ENCODE results near the gene NUTM1. TPM values are rescaled to one million over a fixed set of nuclear protein-coding genes. Genes with fewer than 3 reads are reported as not detected.

Gene NUTM1, protein sequence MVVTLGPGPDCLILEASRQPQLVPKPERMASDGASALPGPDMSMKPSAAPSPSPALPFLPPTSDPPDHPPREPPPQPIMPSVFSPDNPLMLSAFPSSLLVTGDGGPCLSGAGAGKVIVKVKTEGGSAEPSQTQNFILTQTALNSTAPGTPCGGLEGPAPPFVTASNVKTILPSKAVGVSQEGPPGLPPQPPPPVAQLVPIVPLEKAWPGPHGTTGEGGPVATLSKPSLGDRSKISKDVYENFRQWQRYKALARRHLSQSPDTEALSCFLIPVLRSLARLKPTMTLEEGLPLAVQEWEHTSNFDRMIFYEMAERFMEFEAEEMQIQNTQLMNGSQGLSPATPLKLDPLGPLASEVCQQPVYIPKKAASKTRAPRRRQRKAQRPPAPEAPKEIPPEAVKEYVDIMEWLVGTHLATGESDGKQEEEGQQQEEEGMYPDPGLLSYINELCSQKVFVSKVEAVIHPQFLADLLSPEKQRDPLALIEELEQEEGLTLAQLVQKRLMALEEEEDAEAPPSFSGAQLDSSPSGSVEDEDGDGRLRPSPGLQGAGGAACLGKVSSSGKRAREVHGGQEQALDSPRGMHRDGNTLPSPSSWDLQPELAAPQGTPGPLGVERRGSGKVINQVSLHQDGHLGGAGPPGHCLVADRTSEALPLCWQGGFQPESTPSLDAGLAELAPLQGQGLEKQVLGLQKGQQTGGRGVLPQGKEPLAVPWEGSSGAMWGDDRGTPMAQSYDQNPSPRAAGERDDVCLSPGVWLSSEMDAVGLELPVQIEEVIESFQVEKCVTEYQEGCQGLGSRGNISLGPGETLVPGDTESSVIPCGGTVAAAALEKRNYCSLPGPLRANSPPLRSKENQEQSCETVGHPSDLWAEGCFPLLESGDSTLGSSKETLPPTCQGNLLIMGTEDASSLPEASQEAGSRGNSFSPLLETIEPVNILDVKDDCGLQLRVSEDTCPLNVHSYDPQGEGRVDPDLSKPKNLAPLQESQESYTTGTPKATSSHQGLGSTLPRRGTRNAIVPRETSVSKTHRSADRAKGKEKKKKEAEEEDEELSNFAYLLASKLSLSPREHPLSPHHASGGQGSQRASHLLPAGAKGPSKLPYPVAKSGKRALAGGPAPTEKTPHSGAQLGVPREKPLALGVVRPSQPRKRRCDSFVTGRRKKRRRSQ
- total RNA-seq (not detected), total RNA-seq (0 to 0.08 (median 0) reads per million in 29 experiments)
- not detected for total RNA-seq (2013)

DNA sequence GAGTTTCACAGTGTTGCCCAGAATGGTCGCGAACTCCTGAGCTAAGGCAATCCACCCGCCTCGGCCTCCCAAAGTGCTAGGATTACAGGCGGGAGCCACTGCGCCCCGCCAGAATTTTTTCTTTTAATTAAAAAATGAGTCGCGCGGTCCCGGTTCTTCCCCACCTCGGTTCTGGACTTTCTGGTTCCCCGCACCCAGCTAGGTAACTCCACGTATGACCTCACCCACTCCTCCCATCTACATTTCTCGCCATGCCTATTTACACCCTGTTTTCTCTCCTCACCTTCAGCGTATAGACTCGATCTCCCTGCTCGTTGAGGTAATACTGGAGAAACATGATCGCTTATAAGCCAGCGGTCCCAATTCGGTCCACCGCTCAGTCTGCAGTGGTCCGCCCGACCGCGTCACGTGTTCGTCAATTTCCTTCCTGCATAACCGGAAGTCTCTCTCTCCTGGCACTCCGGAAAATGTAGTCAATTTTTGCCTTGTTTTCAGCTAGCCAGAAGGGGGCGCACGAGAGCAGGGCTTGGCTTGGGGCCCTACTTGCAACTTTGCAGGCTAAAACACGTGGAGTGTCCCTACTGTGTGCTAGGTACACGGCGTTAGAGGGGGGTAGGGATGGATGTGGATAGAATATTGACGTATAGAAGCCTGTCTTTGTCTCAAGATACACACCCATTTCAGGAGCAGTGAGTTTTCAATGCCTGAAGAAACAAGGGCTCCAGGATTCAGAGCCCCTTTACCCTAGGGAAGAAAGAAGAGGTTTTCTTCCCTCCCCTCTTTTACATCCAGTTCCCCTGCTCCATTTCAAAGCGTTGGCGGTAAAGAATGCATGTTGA, at the start of gene NUTM1, which contains the start of gene NOP10:
TSS of gene NUTM1 (plus strand) at position 579 of the 839 bp plus-strand sequence. CDS start 382 bp downstream, outside the sequence.
TSS of gene NOP10 (minus strand) at position 400 of the 839 bp plus-strand sequence. CDS start at position 337, 63 bp downstream.
- DNase-seq, result peak; percentile 78 to 96 (median 88)
- ATAC-seq (replicated peaks in 1 of 4), result peak; percentile 85 to 89 (median 86)
- Histone ChIP-seq H3K27me3 (replicated peaks in 1 of 2; ENCODE audit: control insufficient read depth in 2 of 2, extremely low read depth in 1 of 2, insufficient read depth in 2 of 2, low read length in 1 of 2) (no peaks in the 10 kb centered on the region), H3K4me3 (ENCODE audit: control insufficient read depth in 1 of 2, extremely low read depth in 1 of 2, low read length in 1 of 2) (peak within 1 kb of the TSS; percentile 69 to 92), H3K36me3 (ENCODE audit: control insufficient read depth in 2 of 2, extremely low read depth in 1 of 2, insufficient read depth in 1 of 2, low read length in 1 of 2) (peaks cover 0 to 18% of the 10 kb centered on the region in 2 donors), H3K4me1 (ENCODE audit: control insufficient read depth in 1 of 2, extremely low read depth in 1 of 2, insufficient read depth in 2 of 2, low read length in 2 of 2) (peaks cover 14 to 27% of the 10 kb centered on the region in 2 experiments), H3K27ac (ENCODE audit: low read length) (peak within 1 kb of the TSS; percentile 64), H3K9me3 (no peaks in the 10 kb centered on the region)
- under 1% methylated on average over 32 of the region's 38 CpGs for WGBS (ENCODE audit: insufficient coverage)
- H3K27me3 Mint-ChIP-seq, result no peaks in the 10 kb centered on the region
- H3K36me3 Mint-ChIP-seq, result peaks cover 15% of the 10 kb centered on the region
- peaks cover 11 to 29% (median 28%) of the 10 kb centered on the region in 3 donors for H3K4me1 Mint-ChIP-seq
- H3K4me3 Mint-ChIP-seq, result no peak within 1 kb of the TSS
- POLR2A ChIA-PET, result interaction anchor here (0.7 to 1.5 kb wide), 5 partner anchors 14 to 241 kb away, joined by 4 to 16 read pairs (median 8); partner anchors contain the start of genes EMC7 (in 1 of the 2), LPCAT4 (in 1 of the 2) and PGBD4 (in 1 of the 2)
- CTCF ChIA-PET, result interaction anchor here (0.7 to 2.9 kb wide), 10 partner anchors 10 to 102 kb away, joined by 3 to 24 read pairs (median 4); partner anchors contain the start of gene LPCAT4 (in 1 of the 2)
- H3K9me3 Mint-ChIP-seq, result no peaks in the 10 kb centered on the region
- H3K27ac Mint-ChIP-seq, result peak within 1 kb of the TSS; percentile 68 to 76

DNA sequence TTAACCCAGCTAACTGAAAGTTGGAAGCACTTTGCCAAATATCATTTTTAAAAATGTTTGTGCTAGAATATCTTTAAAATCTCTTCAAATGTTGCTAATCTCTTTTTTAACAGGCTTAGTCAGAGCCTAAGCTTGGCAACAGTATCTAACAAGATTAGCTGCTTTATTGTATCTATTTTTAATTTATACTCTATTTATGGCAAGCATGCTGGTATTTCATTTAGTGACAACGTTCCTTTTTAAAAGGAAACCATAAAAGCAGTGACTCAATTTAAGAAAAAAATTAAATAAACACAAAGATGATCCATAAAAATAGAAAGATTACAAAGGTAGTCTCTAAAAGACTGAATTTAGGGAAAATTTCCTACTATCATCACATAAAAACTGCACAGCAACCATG, 46.1 kb upstream of the NUTM1 start:
- no peak for ATAC-seq (replicated peaks in 1 of 4)
- no peaks in the 10 kb centered on the region for H3K4me1 ChIP-seq (ENCODE audit: control insufficient read depth in 1 of 2, extremely low read depth in 1 of 2, insufficient read depth in 2 of 2, low read length in 2 of 2)
- Mint-ChIP-seq H3K4me1 (peaks cover 47 to 64% (median 59%) of the 10 kb centered on the region in 3 donors), H3K27me3 (no peaks in the 10 kb centered on the region), H3K36me3 (peaks cover 26% of the 10 kb centered on the region), H3K27ac (no peak overlapping the region), H3K4me3 (no peak overlapping the region), H3K9me3 (no peaks in the 10 kb centered on the region)
- H3K27me3 ChIP-seq (replicated peaks in 1 of 2; ENCODE audit: control insufficient read depth in 2 of 2, extremely low read depth in 1 of 2, insufficient read depth in 2 of 2, low read length in 1 of 2), result no peaks in the 10 kb centered on the region
- ChIA-PET CTCF (no interaction called here), POLR2A (interaction anchor here in 1 of 2 donors (0.6 kb wide), 1 partner anchor 26 kb away, joined by 3 read pairs; no protein-coding TSS in a partner anchor)
- no peak overlapping the region for H3K27ac ChIP-seq (ENCODE audit: low read length)
- DNase-seq, result no peak
- no peak overlapping the region for H3K4me3 ChIP-seq (ENCODE audit: control insufficient read depth in 1 of 2, extremely low read depth in 1 of 2, low read length in 1 of 2)
- H3K9me3 ChIP-seq, result no peaks in the 10 kb centered on the region
- WGBS (ENCODE audit: insufficient coverage), result no CpG with 5 or more reads among the region's 1 CpG
- peaks cover 0 to 2% of the 10 kb centered on the region in 2 donors for H3K36me3 ChIP-seq (ENCODE audit: control insufficient read depth in 2 of 2, extremely low read depth in 1 of 2, insufficient read depth in 1 of 2, low read length in 1 of 2)

DNA sequence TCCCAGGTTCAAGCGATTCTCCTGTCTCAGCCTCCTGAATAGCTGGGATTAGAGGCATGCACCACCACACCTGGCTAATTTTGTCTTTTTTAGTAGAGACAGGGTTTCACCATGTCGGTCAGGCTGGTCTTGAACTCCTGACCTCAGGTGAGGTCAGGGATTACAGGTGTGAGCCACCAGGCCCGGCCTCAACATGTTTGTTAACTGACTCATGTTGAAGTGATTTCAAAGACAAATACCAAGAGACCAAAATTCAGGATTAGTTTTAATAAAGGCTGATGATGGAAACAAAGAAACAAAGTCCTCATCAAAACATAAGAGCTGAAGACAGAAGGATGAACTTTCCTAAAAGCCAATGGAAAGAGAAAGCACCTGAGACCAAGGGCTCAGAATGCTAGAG, 42.1 kb upstream of the NUTM1 start:
- no peaks in the 10 kb centered on the region for H3K9me3 Mint-ChIP-seq

DNA sequence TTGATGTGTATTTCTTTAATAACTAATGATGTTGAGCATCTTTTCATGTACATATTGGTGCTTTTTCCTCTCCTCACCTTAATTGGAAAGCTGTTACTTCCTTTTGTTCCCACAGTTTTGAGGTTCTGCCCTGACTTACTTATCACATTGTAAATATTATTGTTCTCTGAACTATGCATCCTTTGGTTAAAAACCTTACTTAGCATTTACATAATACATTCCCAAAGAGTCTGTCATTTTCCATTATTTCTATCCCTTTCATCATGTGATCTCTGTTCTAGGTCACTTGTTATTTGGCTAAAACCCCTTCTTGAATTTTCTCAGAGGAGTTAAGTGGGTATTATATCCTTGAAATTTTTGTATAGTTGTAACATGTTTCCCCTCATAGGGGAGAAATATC, 38.5 kb upstream of the NUTM1 start:
- no peaks in the 10 kb centered on the region for H3K4me1 ChIP-seq (ENCODE audit: control insufficient read depth in 1 of 2, extremely low read depth in 1 of 2, insufficient read depth in 2 of 2, low read length in 2 of 2)
- DNase-seq (no peak), ATAC-seq (replicated peaks in 1 of 4) (no peak)
- no peaks in the 10 kb centered on the region for H3K36me3 ChIP-seq (ENCODE audit: control insufficient read depth in 2 of 2, extremely low read depth in 1 of 2, insufficient read depth in 1 of 2, low read length in 1 of 2)
- ChIA-PET POLR2A (interaction anchor here (0.7 kb wide), 2 partner anchors 25 to 37 kb away, joined by 3 to 4 read pairs; no protein-coding TSS in a partner anchor), CTCF (interaction anchor here (0.6 to 0.7 kb wide), 3 partner anchors 15 to 354 kb away, joined by 4 read pairs; no protein-coding TSS in a partner anchor)
- H3K27me3 ChIP-seq (replicated peaks in 1 of 2; ENCODE audit: control insufficient read depth in 2 of 2, extremely low read depth in 1 of 2, insufficient read depth in 2 of 2, low read length in 1 of 2), result no peaks in the 10 kb centered on the region
- H3K9me3 Mint-ChIP-seq, result no peaks in the 10 kb centered on the region
- H3K4me3 Mint-ChIP-seq, result no peak overlapping the region
- H3K9me3 ChIP-seq, result no peaks in the 10 kb centered on the region
- peak overlapping the region in 1 of 2 donors; percentile 8 for H3K27ac Mint-ChIP-seq
- no peak overlapping the region for H3K4me3 ChIP-seq (ENCODE audit: control insufficient read depth in 1 of 2, extremely low read depth in 1 of 2, low read length in 1 of 2)
- H3K36me3 Mint-ChIP-seq, result peaks cover 18% of the 10 kb centered on the region
- peaks cover 55 to 78% (median 68%) of the 10 kb centered on the region in 3 donors for H3K4me1 Mint-ChIP-seq
- H3K27ac ChIP-seq (ENCODE audit: low read length), result no peak overlapping the region
- no peaks in the 10 kb centered on the region for H3K27me3 Mint-ChIP-seq

More for the DNA sequence above, 42.1 kb upstream of the NUTM1 start:
- Histone ChIP-seq H3K27me3 (replicated peaks in 1 of 2; ENCODE audit: control insufficient read depth in 2 of 2, extremely low read depth in 1 of 2, insufficient read depth in 2 of 2, low read length in 1 of 2) (no peaks in the 10 kb centered on the region), H3K36me3 (ENCODE audit: control insufficient read depth in 2 of 2, extremely low read depth in 1 of 2, insufficient read depth in 1 of 2, low read length in 1 of 2) (peaks cover 0 to 2% of the 10 kb centered on the region in 2 donors), H3K9me3 (no peaks in the 10 kb centered on the region), H3K4me1 (ENCODE audit: control insufficient read depth in 1 of 2, extremely low read depth in 1 of 2, insufficient read depth in 2 of 2, low read length in 2 of 2) (no peaks in the 10 kb centered on the region), H3K27ac (ENCODE audit: low read length) (no peak overlapping the region), H3K4me3 (ENCODE audit: control insufficient read depth in 1 of 2, extremely low read depth in 1 of 2, low read length in 1 of 2) (no peak overlapping the region)
- H3K27ac Mint-ChIP-seq, result no peak overlapping the region
- DNase-seq (no peak), ATAC-seq (replicated peaks in 1 of 4) (no peak)
- H3K4me3 Mint-ChIP-seq, result no peak overlapping the region
- CTCF ChIA-PET, result interaction anchor here in 1 of 2 donors (1.0 kb wide), 1 partner anchor 43 kb away, joined by 5 read pairs; no protein-coding TSS in a partner anchor
- WGBS (ENCODE audit: insufficient coverage), result 85% methylated on average over 2 of the region's 3 CpGs
- POLR2A ChIA-PET, result no interaction called here
- no peaks in the 10 kb centered on the region for H3K27me3 Mint-ChIP-seq
- H3K36me3 Mint-ChIP-seq, result peaks cover 19% of the 10 kb centered on the region
- peaks cover 58 to 80% (median 80%) of the 10 kb centered on the region in 3 donors for H3K4me1 Mint-ChIP-seq

DNA sequence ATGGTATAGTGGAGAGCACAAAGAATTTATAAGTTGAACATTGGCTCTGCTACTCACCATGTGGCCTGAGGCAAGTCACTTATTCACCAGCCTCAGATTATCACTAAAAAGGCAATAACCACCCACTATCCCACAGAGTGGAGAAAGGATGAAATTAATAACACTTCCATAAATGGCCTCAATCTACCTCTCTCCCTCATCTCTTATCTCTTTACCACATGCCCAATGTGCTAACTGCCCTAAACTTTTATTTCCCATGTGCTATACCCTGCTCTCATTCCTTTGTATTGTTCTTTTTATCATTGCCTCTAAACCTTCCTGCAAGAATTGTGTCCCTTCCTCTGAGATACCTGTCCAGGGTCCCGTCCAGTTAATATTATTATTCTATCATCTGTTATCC, 31.6 kb upstream of the NUTM1 start:
- Histone ChIP-seq H3K9me3 (no peaks in the 10 kb centered on the region), H3K36me3 (ENCODE audit: control insufficient read depth in 2 of 2, extremely low read depth in 1 of 2, insufficient read depth in 1 of 2, low read length in 1 of 2) (peaks cover 0 to 11% of the 10 kb centered on the region in 2 donors), H3K27me3 (replicated peaks in 1 of 2; ENCODE audit: control insufficient read depth in 2 of 2, extremely low read depth in 1 of 2, insufficient read depth in 2 of 2, low read length in 1 of 2) (no peaks in the 10 kb centered on the region), H3K4me3 (ENCODE audit: control insufficient read depth in 1 of 2, extremely low read depth in 1 of 2, low read length in 1 of 2) (no peak overlapping the region), H3K27ac (ENCODE audit: low read length) (no peak overlapping the region), H3K4me1 (ENCODE audit: control insufficient read depth in 1 of 2, extremely low read depth in 1 of 2, insufficient read depth in 2 of 2, low read length in 2 of 2) (peaks cover 5 to 9% of the 10 kb centered on the region in 2 experiments)
- Mint-ChIP-seq H3K27me3 (no peaks in the 10 kb centered on the region), H3K4me1 (peaks cover 57 to 67% (median 67%) of the 10 kb centered on the region in 3 donors), H3K4me3 (no peak overlapping the region), H3K9me3 (no peaks in the 10 kb centered on the region), H3K36me3 (peaks cover 33% of the 10 kb centered on the region), H3K27ac (peak overlapping the region in 1 of 2 donors; percentile 10)
- DNase-seq, result no peak
- ChIA-PET POLR2A (no interaction called here), CTCF (no interaction called here)
- ATAC-seq (replicated peaks in 1 of 4), result no peak
- no CpG with 5 or more reads among the region's 1 CpG for WGBS (ENCODE audit: insufficient coverage)

Measured in T-cell (primary cell).